ENCODE measurements around the gene NOTUM.
"Not testable (repeated sequence)": the region's sequence is repeated elsewhere in the genome, so short reads cannot be mapped to it uniquely, and the experiment has no call there.

The NOTUM gene

DNA sequence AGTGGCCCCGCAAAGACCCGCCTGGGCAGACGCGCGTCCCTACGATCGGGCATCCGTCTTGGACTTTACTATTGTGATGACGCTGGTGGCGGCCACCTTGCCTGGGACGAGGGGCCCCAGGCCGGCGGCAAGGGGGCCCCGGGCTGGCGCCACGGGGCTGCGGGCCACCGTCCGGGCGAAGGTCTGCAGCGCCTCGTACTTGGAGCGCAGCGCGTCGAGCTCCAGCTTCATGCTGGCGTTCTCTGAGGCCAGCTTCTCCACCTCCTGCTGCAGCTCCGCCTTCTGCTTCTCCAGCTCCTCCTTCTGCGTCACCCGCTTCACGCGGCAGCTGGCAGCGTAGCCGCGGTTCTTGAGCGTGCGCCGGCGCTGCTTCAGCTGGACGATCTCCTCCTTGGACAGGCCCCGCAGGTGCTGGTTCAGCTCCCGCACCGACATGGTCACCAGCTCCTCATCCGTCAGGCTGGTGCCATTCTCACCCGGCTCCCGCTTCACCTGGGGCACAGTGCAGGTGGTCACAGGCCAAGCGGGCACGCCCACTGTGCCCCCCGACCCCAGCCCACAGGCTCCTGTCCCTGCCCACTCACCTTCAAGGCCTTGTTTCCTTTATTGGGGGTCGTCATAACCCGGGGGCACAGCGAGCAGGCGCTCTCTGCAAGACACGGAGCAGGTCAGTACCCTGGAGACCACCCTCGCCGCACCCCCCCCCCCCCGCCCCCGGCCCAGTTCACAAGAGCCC is 38.3 kb downstream of the NOTUM start:
- DNase-seq = no peak

DNA sequence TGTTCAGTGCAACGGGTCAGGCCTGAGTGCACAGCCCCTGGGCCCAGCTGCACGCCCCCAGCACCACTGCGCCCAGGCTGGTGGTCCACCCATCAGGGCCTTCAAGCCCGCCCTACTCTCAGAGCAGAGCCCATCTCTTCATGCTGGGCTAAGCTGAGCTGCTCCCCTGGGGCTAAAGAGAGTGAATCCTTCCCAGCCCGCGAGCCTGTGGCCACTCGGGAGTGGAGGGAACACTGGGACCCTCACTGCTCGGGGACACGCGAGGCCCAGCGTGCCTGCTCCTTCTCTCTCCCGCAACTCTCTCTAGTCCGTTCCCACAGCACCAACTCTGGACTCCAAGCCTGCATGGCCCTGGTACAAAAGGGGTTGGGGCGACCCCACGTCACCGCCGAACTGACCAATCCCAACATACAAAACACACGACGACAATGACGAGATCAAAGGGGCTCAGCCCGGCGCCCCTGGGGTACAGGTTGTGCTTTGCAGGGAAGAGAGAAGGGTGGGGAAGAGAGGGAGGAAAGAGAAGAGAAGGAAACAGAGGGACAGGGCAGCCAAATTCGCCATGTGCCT is 38.9 kb downstream of the NOTUM start:
- no peak for DNase-seq

DNA sequence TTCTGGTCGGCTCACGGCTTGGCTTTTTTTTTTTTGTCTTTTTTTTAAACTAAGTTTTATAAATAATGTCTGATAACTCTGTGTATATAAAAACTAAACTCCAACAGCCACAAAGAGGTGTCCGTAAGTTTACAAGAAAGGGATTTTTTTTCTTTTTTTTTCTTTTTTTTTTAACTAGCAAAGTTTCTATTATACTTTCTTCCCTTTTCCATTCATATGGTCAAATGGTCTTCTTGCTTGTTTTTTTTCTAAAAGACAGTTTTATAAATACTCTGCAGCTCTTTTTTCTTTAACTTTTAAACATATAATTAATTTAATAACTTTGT is 39.5 kb downstream of the NOTUM start:
- DNase-seq = no peak

DNA sequence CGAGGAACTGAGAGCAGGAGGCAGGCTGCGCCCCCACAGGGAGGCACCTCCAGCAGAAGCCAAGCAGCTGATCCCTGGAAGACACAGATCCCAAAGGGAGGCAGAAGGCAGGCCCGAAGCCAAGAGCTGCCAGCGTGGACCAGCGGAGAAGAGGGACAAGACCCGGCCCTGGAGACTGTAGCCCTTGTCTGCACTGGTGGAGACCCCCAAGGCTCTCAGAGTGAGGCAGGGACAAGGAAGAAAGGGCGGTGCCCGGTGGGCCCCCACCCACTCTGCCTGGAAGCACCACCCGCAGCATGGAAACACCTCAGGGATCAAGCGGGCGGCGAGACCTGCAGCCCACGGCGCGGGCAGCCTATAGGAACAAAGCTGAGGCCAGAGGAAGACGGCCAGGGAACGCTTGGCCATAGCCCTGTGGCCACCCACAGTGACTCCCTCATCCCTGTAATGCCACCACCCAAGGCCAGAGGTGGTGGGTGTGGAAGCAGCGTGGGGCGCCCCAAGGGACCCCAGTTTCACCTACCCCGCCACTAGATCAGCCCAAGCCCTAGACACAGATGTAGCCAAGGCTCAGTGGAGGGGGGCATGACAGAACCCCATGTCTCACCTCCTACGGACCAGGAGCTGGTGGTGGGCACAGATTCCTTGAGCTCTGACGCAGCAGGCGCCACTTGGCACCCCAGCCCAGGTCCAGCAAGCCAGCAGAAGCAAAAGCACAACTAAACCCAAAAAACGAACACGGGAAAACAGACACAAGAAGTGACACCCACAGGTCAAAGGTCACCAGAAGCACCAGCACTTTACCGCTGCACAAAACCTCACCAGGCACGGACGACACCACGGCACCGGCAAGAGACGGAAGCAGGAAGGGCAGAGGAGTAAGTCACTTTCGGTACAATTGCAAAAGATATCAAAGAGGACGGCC is 40.1 kb downstream of the NOTUM start:
- DNase-seq = no peak

DNA sequence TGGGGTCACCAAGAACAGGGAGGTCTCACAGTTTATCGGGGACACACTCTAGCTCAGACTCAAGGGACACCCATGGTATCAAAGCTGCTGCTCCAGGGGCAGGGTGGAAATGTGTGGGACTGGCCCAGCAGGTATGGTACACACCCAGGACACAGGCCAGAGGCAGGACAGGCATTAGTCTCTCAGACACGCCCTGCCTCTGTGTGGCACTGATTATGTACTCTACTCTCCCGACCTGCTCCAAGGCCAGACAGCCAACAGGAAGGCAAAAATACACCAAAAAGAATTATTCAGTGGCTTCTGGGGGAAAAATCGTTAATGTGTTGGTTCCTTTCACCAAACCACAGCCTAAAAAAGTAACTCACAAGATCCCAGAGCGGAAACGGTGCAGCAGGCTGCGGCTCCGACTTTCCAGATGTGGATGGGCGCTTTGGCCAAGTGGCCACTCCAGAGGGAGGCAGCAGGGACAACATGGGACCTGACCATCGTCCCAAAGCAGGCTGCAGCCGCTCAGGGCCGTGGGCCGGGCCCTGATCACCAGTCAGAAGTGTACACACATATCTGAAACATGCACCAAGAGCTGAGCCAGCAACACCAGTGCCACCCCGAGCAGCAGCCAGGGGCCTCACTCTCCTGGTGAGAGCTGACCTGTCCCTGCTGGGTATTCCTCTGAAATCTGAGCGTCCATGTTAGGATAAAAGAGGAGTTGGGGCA is 42.0 kb downstream of the NOTUM start:
- DNase-seq = no peak

DNA sequence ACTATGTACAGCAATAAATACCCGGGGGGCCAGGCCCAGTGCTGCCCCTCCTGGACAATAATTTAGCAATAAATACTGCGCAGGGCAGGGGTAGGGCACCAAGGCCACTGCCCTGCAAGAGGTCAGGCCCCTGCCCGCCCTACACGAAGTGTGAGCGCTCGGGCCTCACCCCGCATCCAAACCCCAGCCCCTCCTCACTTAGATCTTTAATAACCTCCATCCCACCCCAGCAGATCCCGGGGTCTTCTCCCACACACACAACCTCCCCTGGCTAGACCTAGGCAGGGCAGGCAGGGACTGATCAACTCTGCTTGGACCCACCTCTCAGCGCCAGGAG is 42.7 kb downstream of the NOTUM start:
- not testable (repeated sequence) for DNase-seq

DNA sequence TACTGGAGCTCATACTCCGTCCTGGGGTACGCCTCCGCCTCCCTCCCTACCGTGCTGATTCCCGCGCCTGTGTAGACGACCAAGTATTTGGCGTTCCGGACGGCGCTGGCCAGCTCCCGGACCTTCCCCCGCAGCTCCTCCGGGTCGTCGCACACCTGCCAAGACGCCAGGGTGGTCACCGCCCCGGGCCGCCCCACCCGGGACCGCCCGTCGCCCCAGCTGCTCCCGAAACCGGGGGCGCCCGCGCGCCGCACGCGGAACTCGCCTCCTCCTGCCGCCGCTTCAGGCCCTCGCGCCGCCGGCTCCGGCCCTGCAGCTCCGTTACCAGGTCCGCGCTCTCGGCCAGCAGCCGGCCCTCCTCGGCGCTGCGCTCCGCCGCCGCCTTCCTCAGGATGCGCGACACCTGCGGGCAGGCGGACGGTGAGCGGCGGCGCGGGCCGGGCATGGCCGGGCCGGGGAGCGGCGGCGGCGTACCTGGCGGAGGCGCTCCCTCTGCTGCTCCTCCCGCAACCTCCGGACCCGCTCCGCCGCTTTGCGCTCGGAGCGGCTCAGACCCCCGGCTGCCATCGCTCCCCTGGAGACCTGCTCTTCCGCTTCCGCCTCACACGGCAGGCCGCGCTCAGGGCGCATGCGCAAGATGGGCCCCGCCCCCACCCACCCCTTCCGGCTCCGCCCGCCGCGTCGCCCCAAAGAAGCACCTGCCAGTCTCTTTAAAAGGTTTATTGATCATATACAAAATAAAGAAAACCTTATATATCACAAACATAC is 43.2 kb downstream of the NOTUM start, which contains the start of gene SIRT7:
Gene SIRT7 (minus strand): TSS at position 612 of the 768 bp plus-strand sequence. CDS start 45 bp downstream, at position 567.
- peak; percentile 90 for DNase-seq

DNA sequence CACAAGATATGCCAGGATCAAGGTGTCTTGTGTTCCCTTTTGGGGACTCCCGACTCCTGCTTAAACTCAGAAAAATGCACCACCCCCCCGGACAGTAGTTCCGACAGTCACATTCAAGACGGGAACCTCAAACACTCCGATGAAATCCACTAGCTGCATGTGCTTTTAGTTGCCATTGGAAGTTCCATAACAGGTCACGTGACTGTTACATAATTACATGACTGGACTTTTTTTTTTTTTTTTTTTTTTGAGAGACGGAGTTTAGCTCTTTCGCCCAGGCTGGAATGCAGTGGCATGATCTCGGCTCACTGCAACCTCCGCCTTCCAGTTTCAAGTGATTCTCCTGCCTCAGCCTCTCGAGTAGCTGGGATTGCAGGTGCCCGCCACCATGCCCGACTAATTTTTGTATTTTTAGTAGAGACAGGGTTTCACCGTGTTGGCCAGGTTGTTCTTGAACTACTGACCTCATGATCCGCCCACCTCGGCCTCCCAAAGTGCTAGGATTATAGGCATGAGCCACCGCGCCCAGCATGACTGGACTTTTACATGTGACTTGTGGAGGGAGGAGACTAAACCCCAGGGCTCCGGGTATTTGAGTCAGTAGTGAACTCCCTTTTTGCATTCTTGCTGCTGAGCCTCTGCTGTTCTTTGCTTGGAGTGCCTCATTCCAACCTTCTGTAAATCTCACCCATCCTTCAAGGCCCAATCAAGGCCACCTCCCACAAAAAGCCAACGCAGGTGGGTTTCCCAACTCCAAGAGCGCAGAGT is 44.6 kb downstream of the NOTUM start:
- DNase-seq = no peak

DNA sequence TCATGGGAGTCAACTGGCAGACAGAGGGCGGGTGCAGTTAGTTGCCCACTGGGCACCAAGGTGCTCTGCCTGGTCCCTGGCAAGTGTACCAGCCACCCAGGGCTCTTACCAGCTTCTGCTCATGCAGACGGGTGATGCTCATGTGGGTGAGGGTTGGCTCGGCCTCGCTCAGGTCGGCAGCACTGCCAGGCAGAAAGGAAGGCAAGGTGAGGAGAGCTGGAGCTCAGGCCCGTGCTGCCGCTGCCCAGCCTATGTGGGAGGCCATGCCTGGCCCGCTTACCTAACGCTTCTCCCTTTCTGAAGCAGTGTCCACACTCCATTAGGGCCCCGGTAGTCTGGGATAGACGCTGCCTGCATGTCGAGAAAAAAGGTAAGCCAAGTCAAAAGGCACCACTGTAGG is 45.7 kb downstream of the NOTUM start:
- DNase-seq = no peak

DNA sequence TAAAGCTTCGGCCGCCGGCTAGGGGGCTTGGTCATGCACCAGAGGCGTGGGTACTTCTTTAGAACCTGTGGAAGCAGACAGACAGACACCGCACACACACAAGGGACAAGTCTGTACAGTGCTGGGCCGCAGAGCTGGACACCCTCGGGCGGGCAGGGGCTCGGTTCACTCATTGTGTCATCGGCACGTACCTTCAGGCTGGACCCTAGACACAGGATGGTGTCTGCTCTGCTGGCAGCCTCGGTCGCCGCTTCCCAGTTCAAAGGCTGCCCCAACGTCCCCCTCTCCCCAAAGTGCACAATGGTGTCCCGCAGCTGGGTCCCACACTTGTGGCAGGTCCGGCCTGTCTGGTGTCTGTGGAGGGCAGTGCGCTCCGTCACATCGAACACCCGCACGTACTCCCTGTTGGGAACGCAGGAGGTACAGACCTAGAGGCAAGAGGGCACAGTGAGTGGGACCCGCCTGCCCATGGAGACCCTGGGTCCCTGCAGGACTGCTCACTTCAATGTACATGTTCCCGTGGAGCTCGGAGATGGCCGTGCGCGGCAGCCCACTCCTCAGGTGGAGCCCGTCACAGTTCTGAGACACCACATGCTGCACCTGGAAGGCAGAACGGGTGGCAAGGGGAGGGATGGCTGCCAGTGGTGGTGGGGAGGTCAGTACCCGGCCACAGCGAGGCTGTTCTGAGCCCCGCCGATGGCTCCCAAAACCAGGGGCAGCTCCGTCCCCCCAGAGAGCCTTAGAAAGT is 46.7 kb downstream of the NOTUM start:
- no peak for DNase-seq

DNA sequence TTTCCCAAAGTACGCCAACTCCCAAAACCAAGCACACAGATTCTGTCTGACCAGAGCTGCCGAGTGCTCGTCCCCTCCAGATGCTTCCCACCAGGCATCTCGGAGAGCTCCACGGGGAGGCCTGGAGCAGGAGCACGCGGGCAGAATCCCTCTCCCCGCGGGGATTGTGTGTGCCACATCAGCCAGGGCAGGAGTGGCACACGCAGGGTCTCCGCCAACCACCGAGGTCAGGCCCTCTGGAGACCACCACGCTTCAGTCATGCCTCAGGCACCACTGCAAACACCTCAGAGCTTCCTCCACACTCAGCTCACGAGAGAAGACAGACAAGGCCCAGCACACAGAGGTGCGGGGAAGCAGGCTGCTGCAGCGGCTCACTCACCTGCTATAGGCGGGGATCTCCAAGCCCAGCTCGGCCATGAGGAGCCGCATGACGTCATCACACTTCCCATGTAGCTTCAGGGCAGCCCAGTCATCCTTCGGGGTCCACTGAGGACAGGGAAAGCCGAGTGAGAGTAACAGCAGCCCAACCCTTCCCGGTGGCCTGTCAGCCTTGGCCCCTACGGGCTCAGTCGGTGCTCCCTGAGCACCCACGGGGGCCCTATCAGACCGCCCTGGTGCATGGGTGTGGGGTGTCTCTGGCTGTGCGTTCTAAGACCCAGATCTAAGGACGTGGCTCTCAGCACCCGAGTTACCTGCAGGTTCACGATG is 47.4 kb downstream of the NOTUM start:
- DNase-seq = no peak

DNA sequence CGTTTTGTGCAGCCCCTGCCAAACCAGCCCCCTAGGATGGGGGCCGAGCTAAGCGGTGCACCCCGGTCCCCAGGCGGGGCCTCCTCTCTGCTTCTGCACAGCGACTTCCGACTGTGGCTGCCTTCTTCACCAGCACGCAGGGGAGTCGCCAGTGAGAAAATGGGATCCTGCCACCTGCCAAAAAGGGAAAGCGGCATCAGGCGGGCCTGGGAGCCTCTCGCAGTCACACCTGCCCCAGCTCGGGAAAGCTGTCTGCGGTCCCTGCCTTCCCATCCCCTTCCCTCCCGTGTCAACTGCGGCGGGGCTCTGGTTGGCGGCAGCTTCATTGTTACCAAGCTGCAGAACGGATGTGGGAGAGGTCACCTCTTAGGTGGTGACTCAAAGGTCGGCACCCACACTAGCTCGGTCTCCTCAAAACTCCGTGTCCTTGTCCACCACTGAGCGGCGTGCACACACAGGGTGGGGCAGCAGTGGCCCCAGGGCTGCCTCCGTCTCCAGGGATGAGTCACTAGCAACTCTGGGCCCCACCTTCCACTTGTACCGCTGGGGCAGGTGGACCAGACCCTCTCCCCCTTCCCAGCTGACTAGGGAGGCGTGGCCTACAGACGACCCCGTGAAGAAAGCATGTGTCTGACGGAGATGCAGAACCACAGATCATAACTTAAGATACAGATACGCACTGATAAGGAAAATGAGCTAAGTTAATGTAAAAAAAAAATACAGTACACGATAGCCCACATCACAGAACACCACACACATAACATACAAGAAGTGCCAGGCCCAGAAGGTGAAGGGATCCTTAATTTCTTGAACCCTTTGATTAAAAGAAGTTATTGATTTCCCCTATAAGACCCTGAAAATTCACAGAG is 48.3 kb downstream of the NOTUM start:
- DNase-seq = no peak

DNA sequence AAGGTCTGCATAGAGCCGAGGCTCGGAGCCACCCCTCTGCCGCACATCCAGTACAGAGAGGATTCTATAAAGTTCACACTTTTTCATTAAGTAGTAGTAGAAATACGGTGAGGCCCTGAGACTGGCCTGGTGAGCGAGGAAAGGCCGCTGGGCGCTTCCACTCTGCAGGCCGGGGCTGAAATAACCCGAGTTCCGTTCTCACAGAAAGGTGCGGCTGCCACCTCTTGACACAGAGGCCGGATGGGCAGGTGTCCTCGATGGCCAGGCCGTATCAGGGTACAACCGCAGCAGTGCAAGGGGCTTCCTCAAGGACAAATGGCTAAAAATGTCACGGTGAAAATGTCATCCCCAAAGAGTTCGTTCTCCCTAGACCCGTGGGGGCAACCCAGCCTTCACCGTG is 49.0 kb downstream of the NOTUM start:
- no peak for DNase-seq

DNA sequence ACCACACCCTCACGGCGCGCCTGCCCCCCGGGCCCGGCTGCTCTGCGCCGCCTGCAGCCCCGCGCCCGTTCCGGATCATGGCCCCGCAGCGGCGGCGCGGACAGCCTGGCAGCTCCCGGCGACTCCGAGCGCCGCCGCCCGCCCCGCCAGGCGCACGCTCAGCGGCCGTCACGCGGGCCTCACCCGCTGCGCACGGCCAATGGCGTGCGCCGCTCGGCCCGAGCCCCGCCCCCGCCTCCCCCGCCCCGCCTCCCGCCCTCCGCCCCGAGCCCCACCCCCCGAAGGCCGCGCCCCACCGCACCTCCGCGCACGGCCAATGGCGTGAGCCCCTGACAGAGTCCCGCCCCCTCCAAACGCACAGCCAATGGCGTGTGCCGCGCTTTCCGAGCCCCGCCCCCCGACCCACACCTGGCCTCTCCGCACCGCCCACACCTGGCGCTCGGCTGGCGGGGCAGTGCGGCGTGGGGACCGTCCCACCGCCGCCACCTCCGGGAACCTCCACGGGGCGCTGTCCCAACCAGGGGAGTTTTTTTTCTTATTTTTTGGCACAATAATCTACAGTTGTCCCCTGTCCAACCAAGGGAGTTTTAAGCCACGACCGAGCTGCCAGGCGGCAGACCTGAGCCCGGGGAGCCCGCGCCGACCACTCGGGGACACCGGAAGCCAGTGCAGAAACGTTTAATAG is 49.6 kb downstream of the NOTUM start, which contains the start of gene PCYT2:
Gene PCYT2 (minus strand): TSS at position 123 of the 685 bp plus-strand sequence. CDS start 44 bp downstream, at position 79.
- DNase-seq = peak; percentile 98

DNA sequence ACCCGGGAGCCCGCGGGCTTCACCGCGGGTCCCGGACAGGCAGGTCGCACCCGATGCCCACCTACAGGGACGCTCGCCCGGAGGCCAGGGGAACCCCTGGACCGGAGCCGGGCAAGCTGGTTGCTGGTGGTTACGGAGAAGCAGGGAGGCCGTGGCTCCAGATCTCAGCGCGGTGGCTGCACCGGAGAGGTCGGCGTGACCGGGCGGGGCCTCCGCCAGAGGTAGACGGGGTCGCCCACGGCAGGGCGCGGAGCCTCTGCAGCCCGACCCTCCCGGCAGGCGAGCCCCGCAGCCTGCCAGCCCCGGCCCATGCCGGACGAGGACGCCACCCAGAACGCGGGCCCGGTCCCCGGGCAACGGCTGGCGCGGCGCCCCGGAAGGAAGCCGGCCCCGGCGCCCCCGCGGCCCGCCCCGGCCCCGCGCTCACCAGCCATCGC is 50.1 kb downstream of the NOTUM start:
- peak; percentile 36 for DNase-seq

DNA sequence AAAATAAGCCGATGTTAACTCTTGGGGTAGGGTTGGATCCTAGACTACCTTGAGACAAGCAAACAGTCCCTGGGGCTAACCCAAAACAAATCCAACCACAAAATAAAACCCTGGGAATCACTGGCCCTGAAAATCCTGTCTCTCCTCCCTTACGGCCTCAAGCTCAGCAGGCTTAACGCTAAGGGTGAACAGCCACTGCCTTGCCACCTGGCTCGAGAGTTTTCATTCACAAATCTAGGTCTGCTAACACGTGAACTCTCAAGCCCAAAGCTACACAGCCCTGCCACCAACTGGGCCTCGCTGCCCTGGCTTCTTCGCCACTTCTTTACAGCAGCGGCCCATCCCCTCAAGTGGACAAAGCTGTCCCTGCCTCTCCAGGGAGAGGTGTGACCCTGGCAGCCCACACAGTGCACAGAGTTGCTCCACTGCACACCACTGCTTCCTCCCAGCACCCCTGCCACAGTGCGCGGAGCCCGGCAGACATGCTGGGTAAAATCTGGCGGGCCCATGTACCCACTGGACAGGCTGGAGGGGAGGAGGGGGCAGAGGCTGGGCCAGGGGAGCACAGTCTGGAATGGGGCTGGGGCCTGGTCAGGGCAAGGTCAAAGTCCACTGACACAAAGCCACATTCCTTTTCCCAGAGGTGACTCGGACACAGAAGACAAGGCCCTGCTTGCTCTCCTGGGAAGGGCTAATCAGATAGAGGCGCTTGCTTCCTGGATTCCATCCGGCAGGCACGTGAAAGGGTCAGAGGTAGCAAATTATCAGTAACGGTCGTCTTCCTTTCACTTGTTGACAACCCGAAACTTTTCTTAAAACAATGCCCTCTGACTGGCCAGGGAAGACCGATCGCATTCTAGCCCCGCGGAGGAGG is 50.8 kb downstream of the NOTUM start:
- DNase-seq = no peak

DNA sequence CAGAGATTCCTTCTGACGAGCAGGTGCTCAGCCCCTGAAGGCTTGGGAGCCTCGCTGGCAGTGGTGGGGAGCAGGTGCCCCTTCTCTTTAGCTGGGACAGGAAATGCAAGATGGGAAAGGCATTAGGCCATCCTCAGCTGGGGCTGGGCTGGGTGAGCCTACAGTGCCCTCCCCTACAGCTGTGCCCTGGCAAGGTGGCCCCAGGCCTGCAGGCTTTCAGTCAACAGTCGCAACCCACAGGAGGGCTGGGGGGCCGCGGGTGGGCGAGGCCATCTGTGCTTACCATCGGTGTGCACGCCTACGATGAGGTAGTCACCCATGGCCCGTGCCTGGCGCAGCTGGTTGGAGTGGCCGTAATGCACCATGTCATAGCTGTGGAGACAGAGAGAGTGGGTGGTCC is 51.8 kb downstream of the NOTUM start:
- DNase-seq = no peak
